Fibroblast of lung (primary cell): ENCODE data around the gene C1QTNF3.

ENCODE experiments used
- CTCF ChIP-seq, 2 donors: IDR thresholded peaks in 1 of 2; conservative IDR thresholded peaks in 1 of 2; 1 replicate in 1 of 2; 2 replicates in 1 of 2; pipeline ENCODE4 v1.5.1; 2011 to 2012; ENCODE audit warnings: low read length in 2 of 2, control low read depth in 1 of 2, inconsistent platforms in 1 of 2, low read depth in 1 of 2, mild to moderate bottlenecking in 1 of 2
- EZH2 ChIP-seq: IDR thresholded peaks from 2 replicates; pipeline ENCODE4 v1.5.1; 2012; ENCODE audit warnings: low read length, control low read depth, mild to moderate bottlenecking; ENCODE audit errors: missing control alignments

DNA sequence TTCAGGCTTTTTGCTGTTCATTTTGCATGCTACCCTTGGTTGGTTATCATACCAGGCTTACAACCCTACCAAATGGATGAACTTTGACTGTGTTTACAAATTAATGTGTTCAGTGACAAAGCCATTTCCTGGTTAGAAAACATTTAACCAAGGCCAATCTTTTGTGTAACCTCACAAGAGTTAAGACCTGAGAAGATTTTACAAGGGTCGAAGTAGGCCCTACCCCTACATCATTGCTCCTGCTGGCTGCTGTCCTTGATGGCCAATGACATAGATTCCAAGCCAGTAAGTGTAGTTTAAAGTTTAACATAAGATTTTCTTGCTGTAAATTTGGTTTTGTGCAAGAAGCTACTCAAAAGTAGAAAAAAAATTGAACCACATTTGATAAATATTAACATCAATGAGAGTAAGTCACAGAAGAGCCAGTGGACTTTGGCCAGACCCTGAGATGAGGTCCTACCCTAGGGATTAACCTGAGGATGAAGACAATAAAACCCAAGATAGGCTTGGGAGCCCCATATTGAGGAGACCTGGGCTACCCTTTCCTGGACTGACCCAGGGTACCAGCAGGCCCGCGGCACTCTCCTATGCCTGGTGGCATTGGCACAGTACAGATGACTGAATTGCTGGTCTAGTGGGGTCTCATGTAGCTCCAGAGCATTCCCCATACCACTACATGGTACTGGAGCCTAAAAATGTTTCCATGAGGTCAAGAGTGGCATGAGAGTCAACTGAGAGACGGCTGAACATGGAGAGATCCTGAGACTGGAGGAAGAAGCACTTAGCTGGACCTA is 8.3 kb downstream of the C1QTNF3 start:
- no peak for TF ChIP-seq EZH2
- no peak for TF ChIP-seq CTCF (conservative IDR thresholded peaks at IDR 0.05 in 1 of 2, IDR thresholded peaks at IDR 0.05 in 1 of 2; ENCODE audit: low read depth in 1 of 2, low read length in 2 of 2)
